Effector memory CD4-positive, alpha-beta T cell (primary cell): Measurements from ENCODE around the gene SH3BP1.
"Not testable (repeated sequence)": the region's sequence is repeated elsewhere in the genome, so short reads cannot be mapped to it uniquely, and the experiment has no call there.

Experiments used
- DNase-seq, 3 donors: peaks; one replicate each; pipeline ENCODE4 v3.0.0-alpha.2; 2020
- H3K27ac ChIP-seq: 2 replicates; pipeline ENCODE4 v1.7.0; 2013; ENCODE audit warnings: mild to moderate bottlenecking, low read length, moderate library complexity; ENCODE audit not compliant: insufficient read depth, poor library complexity, severe bottlenecking
- H3K27me3 ChIP-seq: replicated peaks from 2 replicates; pipeline ENCODE4 v1.7.0; 2013; ENCODE audit warnings: mild to moderate bottlenecking, low read length; ENCODE audit not compliant: insufficient read depth, control insufficient read depth, poor library complexity, severe bottlenecking
- H3K36me3 ChIP-seq: 2 replicates; pipeline ENCODE4 v1.7.0; 2013; ENCODE audit warnings: mild to moderate bottlenecking, low read length, moderate library complexity; ENCODE audit not compliant: control insufficient read depth, insufficient read depth
- H3K4me1 ChIP-seq: 2 replicates; pipeline ENCODE4 v1.7.0; 2013; ENCODE audit warnings: low read length, mild to moderate bottlenecking; ENCODE audit not compliant: control insufficient read depth, insufficient read depth, poor library complexity, severe bottlenecking
- H3K4me3 ChIP-seq: 2 replicates; pipeline ENCODE4 v1.7.0; 2013; ENCODE audit warnings: low read length, low read depth, mild to moderate bottlenecking; ENCODE audit not compliant: insufficient read depth, poor library complexity, severe bottlenecking
- H3K9me3 ChIP-seq: 2 replicates; pipeline ENCODE4 v1.7.0; 2013; ENCODE audit warnings: mild to moderate bottlenecking, low read length, moderate library complexity; ENCODE audit not compliant: control insufficient read depth

The SH3BP1 gene

DNA sequence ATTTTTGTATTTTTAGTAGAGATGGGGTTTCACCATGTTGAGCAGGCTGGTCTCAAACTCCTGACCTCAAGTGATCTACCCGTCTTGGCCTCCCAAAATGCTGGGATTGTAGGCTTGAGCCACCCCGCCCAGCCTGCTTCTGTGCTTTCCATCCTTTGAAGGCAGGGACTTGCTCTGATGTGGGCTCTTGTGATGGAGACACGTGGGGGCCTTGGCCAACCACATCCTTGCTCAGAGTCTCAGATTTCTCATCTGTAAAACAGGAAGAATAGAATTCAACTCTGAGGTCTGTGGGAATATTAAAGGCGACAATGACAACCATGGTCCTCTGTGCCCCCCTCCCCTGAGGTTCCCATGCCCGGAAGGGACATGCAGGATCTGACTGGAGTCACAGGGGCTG lies 34.6 kb upstream of the SH3BP1 start:
- H3K36me3 ChIP-seq, result no peaks in the 10 kb centered on the region
- no peaks in the 10 kb centered on the region for H3K9me3 ChIP-seq
- H3K4me1 ChIP-seq, result peaks cover 28% of the 10 kb centered on the region
- H3K27ac ChIP-seq, result peak overlapping the region; percentile 43
- H3K27me3 ChIP-seq, result no peaks in the 10 kb centered on the region
- DNase-seq, result peak; percentile 50 to 62 (median 60)
- H3K4me3 ChIP-seq, result no peak overlapping the region

DNA sequence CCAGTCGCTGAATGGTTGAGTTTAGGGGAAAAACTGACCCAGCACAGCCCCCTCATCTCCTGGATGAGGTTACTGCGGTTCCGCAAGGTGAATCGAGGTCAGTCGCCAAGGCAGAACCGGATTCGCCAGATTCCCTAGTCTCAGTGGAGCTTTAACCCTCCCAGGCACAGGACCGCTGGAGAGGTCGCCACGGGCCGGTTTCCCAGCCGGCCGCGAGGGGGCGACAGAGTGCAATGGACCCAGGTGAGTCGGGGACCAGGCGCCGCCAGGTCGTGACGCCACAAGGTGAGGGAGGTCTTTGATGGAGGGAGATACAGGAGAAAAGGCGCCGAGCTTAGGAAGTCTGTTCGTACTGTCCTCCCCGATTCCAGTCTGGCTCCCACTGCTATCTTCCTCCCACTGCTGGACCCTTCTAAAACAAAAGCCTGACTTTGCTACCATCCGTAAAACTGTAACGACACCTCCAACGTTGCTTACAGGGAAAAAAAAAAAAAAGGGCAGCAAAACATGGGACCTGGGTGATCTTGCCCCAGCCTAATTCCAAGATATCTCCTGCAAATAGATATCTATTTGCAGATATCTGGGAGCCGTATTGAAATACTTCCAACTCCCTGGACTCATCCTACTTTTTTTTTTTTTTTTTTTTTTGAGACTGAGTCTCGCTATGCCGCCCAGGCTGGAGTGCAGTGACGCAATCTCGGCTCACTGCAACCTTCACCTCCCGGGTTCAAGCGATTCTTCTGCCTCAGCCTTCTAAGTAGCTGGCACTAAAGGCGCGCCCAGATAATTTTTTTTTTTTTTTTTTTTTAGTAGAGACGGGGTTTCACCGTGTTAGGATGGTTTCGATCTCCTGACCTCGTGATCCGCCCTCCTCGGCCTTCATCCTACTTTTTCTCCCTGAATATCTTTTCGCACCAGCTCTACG lies 32.2 kb upstream of the SH3BP1 start:
- peaks cover 40% of the 10 kb centered on the region for H3K4me1 ChIP-seq
- H3K4me3 ChIP-seq, result peak overlapping the region; percentile 11
- peak; percentile 70 to 89 (median 81) for DNase-seq
- H3K27me3 ChIP-seq, result no peaks in the 10 kb centered on the region
- peak overlapping the region; percentile 88 for H3K27ac ChIP-seq
- H3K9me3 ChIP-seq, result no peaks in the 10 kb centered on the region
- H3K36me3 ChIP-seq, result no peaks in the 10 kb centered on the region

- Histone ChIP-seq H3K4me1 (peaks cover 40% of the 10 kb centered on the region), H3K36me3 (no peaks in the 10 kb centered on the region)
- DNase-seq, result peak in 2 of 3 donors; percentile 10 to 11
Measured at GRCh38 chr22:37607935-37608476, 31.5 kb upstream of the SH3BP1 start.

GRCh38 chr22:37608477-37609239 lies 30.8 kb upstream of the SH3BP1 start, which contains the start of gene GGA1:
TSS of gene GGA1 (plus strand) at chr22:37608834. CDS start at chr22:37608861, 27 bp downstream.
- no peaks in the 10 kb centered on the region for H3K9me3 ChIP-seq
- H3K36me3 ChIP-seq, result peaks cover under 1% of the 10 kb centered on the region
- DNase-seq, result peak; percentile 96 to 98 (median 96)
- H3K27me3 ChIP-seq, result no peaks in the 10 kb centered on the region
- H3K27ac ChIP-seq, result peak within 1 kb of the TSS; percentile 88
- H3K4me3 ChIP-seq, result peak within 1 kb of the TSS; percentile 71
- H3K4me1 ChIP-seq, result peaks cover 40% of the 10 kb centered on the region

More at GRCh38 chr22:37607935-37608476, 31.5 kb upstream of the SH3BP1 start:
- Histone ChIP-seq H3K9me3 (no peaks in the 10 kb centered on the region), H3K27ac (peak overlapping the region; percentile 88), H3K4me3 (no peak overlapping the region), H3K27me3 (no peaks in the 10 kb centered on the region)

GRCh38 chr22:37609240-37610152 lies 30.0 kb upstream of the SH3BP1 start:
- H3K9me3 ChIP-seq, result no peaks in the 10 kb centered on the region
- peaks cover 8% of the 10 kb centered on the region for H3K36me3 ChIP-seq
- peak overlapping the region; percentile 71 for H3K4me3 ChIP-seq
- H3K27ac ChIP-seq, result peak overlapping the region; percentile 88
- H3K27me3 ChIP-seq, result no peaks in the 10 kb centered on the region
- DNase-seq, result no peak
- H3K4me1 ChIP-seq, result peaks cover 40% of the 10 kb centered on the region

DNA sequence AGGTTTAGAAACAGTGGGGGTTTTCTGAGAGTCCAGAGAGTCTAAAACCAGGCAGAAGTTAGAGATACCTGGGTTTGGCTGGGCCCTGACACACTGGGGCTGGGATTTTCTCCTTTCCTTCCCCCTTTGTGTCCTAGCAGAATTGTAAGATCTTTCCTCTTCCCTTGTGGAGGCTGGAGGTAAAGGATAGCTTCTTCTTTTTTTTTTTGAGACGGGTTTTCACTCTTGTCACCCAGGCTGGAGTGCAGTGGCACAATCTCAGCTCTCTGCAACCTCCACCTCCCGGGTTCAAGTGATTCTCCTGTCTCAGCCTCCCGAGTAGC lies 29.4 kb upstream of the SH3BP1 start:
- H3K36me3 ChIP-seq, result peaks cover 14% of the 10 kb centered on the region
- not testable (repeated sequence) for H3K4me3 ChIP-seq, H3K9me3 ChIP-seq, H3K27me3 ChIP-seq, DNase-seq
- H3K4me1 ChIP-seq, result peaks cover 36% of the 10 kb centered on the region
- peak overlapping the region; percentile 88 for H3K27ac ChIP-seq

GRCh38 chr22:37610480-37611129 lies 28.9 kb upstream of the SH3BP1 start:
- Histone ChIP-seq H3K4me3 (no peak overlapping the region), H3K4me1 (peaks cover 31% of the 10 kb centered on the region)

DNA sequence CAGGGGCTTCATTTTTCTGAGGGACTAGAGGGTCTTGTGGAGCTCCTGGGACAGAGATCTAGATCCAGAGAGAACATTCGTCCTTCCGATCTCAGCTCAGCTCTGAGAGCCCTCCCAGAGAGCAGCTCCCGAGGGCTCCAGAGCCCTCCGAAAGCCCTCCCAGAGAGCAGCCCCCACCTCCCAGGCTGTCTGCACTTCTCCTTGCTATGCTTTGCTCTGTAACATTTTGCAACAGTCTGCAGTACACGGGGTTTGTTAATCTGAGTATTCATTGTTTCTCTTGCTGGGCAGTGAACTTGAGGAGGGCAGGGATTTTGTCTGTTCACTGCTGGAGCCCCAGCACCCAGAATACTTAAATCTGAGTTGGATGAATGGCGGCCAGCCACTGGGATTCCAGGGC lies 28.3 kb upstream of the SH3BP1 start:
- no peak overlapping the region for H3K4me3 ChIP-seq
- peaks cover 28% of the 10 kb centered on the region for H3K4me1 ChIP-seq
- H3K36me3 ChIP-seq, result peaks cover 18% of the 10 kb centered on the region
- no peaks in the 10 kb centered on the region for H3K9me3 ChIP-seq
- no peaks in the 10 kb centered on the region for H3K27me3 ChIP-seq
- DNase-seq, result no peak
- H3K27ac ChIP-seq, result no peak overlapping the region

More at GRCh38 chr22:37610480-37611129, 28.9 kb upstream of the SH3BP1 start:
- H3K27ac ChIP-seq, result peak overlapping the region; percentile 31
- H3K27me3 ChIP-seq, result no peaks in the 10 kb centered on the region
- peaks cover 14% of the 10 kb centered on the region for H3K36me3 ChIP-seq
- H3K9me3 ChIP-seq, result no peaks in the 10 kb centered on the region
- no peak for DNase-seq
